Sciatic nerve (tissue), 2 donors: ENCODE results near the gene FOXI3. TPM values are rescaled to one million over a fixed set of nuclear protein-coding genes. Genes with fewer than 3 reads are reported as not detected.

ENCODE experiments used
- ATAC-seq: fragments of 200-7000 bp; cut with Tn5 transposase; one replicate; pipeline ENCODE4 v1.9.1; 2020; ENCODE audit warnings: mild to moderate bottlenecking, moderate library complexity
- DNase-seq: peaks from one replicate; pipeline ENCODE4 v3.0.0-alpha.2; 2020; ENCODE audit warnings: low spot score
- intact Hi-C: fragments of 100-400 bp; cut with DNase I; formaldehyde crosslinking; loops from one replicate; pipeline ENCODE4 v1.14.2; 2022
- total RNA-seq: library from RNA; stranded (reverse); fragmentation: NEBNext Ultra II Directional; extraction: Animal tissue kit (Norgen Biotek cat#: 25700); gene quantifications from one replicate; pipeline ENCODE4 v1.2.1, GENCODE V29; 2021
- donor health status: DM: no; HTN: no; CAD: no.
- donor health status: DM: no; HTN: no; CAD: no.

The FOXI3 gene
- total RNA-seq, result not detected

- intact Hi-C loops, result no loop called here
- ATAC-seq (no peak), DNase-seq (no peak)
Observed at GRCh38 chr2:88452565-88452905, at the start of gene FOXI3. Gene FOXI3, minus strand, starts transcription at chr2:88452693. Its CDS starts 158 bp downstream, at chr2:88452535.

GRCh38 chr2:88500691-88501090, 48.2 kb upstream of the FOXI3 start:
- no peak for DNase-seq
- intact Hi-C loops, result no loop called here
- no peak for ATAC-seq

GRCh38 chr2:88499204-88499603, 46.7 kb upstream of the FOXI3 start:
- no peak for ATAC-seq
- DNase-seq, result no peak
- intact Hi-C loops, result no loop called here

DNA sequence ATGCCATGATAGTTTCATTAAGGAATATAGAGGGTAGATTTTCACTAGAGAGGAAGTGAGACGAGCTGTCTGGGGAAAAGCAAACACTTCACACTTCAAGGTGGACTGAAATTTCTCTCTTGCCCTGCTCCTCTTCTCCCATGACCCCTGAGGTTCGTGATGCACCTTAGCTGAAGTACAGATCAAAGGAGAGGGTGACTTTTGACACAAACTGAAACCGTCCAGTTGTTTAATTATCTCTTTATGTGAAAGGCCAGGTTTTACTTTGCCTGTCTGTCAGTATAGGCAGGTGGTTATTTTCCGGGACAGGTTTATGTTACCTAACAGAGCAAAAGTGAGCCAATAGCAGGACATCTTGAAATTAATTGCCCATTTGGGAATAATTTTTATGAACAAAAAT, 41.0 kb upstream of the FOXI3 start:
- ATAC-seq (no peak), DNase-seq (no peak)
- intact Hi-C loops, result no loop called here

DNA sequence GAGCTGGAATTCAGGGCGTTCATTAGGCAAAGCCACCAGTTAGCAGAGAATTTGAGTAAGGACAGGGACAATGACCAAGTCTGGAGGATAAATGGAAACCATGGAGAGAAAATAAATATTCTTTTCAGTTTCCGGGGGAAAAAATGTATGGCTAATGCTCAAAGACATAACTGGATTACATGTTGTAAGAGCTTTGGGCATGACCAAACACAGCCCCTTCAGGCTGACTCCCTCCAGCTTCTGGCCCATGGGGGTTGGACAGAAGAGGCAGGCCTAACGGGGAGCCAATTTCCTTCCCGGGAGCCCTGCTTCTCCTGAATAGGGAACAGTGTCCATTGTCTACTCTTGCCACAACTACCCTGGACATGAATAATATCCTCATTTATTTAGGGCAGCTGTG, 39.5 kb upstream of the FOXI3 start:
- intact Hi-C loops, result no loop called here
- DNase-seq (no peak), ATAC-seq (no peak)

GRCh38 chr2:88489181-88489580, 36.7 kb upstream of the FOXI3 start:
- no peak for DNase-seq
- ATAC-seq, result no peak
- intact Hi-C loops, result no loop called here

DNA sequence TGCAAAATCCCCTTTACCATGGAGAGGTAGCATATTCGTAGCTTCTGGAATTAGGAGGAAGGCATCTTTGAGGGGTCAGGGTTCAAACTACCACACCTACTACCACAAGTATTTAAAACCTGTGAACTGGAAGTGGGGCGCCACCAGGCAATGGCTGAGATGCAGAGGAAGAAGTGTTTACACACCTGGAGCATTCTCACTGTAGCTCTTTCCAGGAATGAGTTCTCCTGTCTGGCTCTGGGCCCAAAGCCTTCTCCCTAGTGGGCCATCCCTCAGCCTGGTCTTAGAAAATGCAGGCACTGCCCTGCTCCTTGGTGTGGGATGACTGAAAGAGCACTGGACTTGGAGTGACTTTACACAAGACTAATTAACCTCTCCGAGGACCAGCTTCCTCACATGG, 30.7 kb upstream of the FOXI3 start:
- no peak for ATAC-seq
- intact Hi-C loops, result no loop called here
- DNase-seq, result no peak

GRCh38 chr2:88481691-88482336, 29.3 kb upstream of the FOXI3 start:
- DNase-seq, result no peak
- intact Hi-C loops, result no loop called here
- no peak for ATAC-seq

DNA sequence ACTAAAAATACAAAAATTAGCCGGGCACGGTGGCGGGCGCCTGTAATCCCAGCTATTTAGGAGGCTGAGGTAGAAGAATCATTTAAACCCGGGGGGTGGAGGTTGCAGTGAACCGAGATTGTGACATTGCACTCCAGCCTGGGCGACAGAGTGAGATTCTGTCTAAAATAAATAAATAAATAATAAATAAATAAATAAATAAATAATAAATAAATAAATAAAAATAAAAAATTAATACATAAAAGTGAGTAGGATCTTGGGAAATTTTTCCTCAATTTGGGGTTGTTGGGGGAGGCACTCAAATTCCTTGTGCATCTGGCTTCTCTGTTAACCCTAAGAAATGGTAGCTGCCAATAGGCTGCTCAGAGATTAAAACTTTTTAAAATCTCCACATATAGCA, 20.3 kb upstream of the FOXI3 start:
- ATAC-seq (no peak), DNase-seq (no peak)
- intact Hi-C loops, result no loop called here

DNA sequence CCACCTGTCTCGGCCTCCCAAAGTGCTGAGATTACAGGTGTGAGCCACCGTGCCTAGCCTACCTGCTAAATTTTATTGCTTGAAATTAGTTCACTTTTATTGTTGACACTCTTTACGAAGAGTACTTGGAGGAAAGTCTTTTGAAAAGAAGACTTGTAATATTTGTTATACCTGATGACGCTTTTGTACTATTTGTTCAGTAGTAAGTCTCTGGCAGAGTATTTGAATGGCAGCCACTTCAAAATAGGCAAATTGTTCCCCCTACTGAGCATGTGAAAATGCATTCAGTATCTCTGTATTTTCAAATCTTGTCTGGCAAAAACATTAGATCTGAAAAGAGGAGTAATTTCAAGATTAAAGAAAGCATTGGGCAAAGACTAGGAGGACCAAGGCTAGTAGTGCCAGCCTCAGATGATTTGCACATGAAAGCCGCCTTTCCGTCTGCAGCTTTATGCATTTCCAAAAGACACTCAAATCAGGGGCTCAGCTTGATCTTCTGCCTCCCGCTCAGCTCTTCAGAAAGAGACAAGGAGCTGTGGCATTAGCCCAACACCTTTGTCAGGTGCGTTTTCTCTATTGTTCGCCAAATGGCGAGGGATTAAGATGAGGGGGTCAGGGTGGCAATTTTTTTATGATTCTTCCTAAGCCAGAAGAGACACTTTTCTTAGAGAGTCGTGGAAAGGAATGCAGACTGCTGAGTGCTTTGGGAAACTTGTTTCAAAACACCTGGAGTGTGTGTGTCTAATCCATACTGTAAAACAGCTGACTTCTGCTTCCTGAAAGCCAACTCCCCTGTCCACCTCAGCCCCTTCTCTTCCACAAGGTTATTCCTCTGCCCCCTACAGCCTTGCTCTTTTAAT, 18.8 kb upstream of the FOXI3 start:
- intact Hi-C loops, result no loop called here
- DNase-seq, result no peak

DNA sequence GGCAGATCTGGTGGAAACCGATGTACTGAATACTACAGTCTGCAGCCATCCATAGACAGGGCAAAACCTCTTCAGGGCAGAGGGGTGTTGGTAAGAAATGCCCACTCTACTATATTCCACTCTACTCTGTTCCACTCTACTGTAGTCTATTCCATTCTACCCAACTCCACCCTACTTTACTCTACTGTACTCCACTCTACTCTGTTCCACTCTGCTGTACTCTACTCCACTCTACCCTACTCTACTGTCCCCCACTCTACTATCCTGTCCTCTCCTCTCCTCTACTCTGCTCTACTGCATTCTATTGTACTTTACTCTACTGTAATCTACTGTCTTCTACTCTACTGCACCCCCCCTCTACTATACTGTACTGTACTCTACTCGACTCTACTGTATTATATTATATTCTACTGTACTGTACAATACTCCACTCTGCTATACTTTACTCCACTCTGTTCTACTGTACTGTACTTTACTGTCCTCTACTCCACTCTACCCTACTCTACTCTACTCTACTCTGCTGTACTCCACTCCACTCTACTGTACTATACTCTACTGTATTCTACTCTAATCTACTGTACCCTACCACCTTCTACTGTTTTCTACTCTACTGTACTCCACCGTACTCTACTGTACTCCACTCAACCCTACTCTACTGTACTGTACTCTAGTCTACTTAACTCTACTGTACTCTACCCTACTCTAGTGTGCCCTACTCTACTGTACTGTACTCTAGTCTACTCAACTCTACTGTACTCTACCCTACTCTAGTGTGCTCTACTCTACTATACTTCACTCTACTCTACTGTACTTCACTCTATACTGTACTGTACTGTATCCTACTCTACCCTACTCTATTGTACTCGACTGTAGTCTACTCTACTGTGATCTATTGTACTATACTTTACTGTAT, 17.0 kb upstream of the FOXI3 start:
- intact Hi-C loops, result no loop called here
- no peak for DNase-seq
- no peak for ATAC-seq

More for the DNA sequence above, 18.8 kb upstream of the FOXI3 start:
- ATAC-seq, result no peak

GRCh38 chr2:88464153-88464552, 11.7 kb upstream of the FOXI3 start:
- ATAC-seq, result no peak
- DNase-seq, result no peak
- intact Hi-C loops, result no loop called here

DNA sequence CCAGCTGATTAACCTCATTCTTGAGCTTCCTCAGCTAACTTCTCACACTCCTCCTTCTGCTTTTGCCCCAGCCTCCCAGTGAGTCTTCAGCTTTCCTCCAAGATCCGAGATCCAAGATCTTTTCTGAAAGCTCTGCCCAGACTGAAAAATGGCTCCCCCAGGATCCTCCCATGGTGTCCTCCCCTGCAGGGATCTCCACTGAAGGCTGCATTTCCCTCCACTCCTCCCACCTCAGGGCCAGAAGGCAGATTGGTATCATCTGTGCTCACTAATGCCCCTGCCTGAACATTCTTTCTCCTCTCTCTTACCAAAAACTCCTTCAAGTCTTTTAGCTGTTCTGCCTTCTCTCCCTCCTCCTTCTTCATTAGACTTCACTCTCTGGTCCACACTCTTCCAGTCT, 6.1 kb upstream of the FOXI3 start:
- ATAC-seq, result no peak
- no peak for DNase-seq
- intact Hi-C loops, result no loop called here

DNA sequence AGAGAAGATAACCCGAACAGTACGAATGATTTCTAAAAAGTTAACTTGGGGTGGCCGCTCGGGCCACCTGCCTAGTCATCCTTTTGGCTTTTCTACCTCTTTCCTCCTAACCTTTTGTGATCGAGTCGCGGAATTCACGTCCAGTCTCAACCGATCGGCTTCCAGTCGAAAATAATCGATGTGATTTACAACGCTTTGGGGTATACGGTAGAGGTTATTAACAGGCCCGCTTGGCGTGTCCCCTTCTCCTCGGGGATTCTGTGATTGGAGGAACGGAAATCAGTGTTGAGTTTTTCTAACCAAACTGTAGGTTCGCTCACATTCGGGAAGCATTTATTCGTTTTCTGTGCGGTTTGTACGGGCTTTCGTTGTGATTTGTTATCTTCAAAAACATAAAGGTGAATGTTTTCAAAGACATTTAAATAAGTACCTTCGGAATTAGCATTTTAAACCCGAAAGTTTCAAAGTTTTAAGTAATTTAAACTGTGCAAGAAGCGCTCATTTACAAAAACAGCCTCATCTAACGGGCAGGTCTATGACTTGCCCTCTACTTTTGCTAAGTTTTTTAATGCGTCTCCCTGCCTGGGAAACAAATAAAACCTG, 588 bp upstream of the FOXI3 start:
- no peak for DNase-seq

GRCh38 chr2:88451811-88452564, 505 bp downstream of the FOXI3 start:
- no peak for DNase-seq
- no peak for ATAC-seq
- intact Hi-C loops, result no loop called here

More for the DNA sequence above, 588 bp upstream of the FOXI3 start:
- no peak for ATAC-seq
- intact Hi-C loops, result no loop called here

- intact Hi-C loops, result no loop called here
- DNase-seq, result no peak
- no peak for ATAC-seq
Observed at GRCh38 chr2:88450925-88451810, 1.3 kb downstream of the FOXI3 start.

- ATAC-seq (no peak), DNase-seq (no peak)
- intact Hi-C loops, result no loop called here
Observed at GRCh38 chr2:88450186-88450585, 2.3 kb downstream of the FOXI3 start.

DNA sequence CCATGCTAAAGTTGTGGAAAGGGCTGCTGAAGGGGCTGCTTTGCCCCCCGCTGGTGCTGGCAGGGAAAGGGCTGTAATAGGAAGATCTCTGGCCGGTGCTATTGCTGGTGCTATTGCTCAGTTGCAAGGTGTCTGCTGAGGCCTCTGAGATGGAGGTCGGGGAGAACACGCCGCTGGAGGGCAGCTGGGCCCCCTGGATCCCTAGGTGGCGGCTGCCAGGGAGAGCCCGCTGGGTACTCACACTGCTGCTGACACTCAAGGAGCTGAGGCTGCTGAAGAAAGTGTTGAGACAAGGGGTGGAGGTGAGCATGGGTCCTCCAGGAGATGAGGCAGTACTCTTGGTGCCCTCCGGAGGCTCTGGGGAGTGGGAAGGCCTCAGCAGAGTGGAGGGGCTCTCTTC, 4.2 kb downstream of the FOXI3 start:
- intact Hi-C loops, result no loop called here
- ATAC-seq (no peak), DNase-seq (no peak)
